CD14-positive monocyte (primary cell): ENCODE data around the gene ZNF543. TPM values are rescaled to one million over a fixed set of nuclear protein-coding genes. Genes with fewer than 3 reads are reported as not detected.

Source experiments
- DNase-seq, 3 donors: peaks; one replicate each; pipeline ENCODE4 v3.0.0-alpha.2; 2011 to 2022
- H2AFZ ChIP-seq: 2 replicates; pipeline ENCODE4 v1.6.0; 2012; ENCODE audit warnings: mild to moderate bottlenecking, low read depth, low read length, inconsistent platforms; ENCODE audit not compliant: insufficient read depth, poor library complexity, severe bottlenecking
- H3K27ac ChIP-seq, 2 donors: 1 replicate in 1 of 2; 2 replicates in 1 of 2; pipeline ENCODE4 v1.5.1; 2012 to 2013; ENCODE audit warnings: low read length in 2 of 2, control low read depth in 1 of 2, inconsistent platforms in 1 of 2, low read depth in 1 of 2, mild to moderate bottlenecking in 1 of 2
- H3K27me3 ChIP-seq, 2 donors: one replicate each; pipeline versions ENCODE4 v1.6.0 to v1.6.1; 2011 to 2013; ENCODE audit warnings: low read length in 2 of 2; ENCODE audit not compliant: control insufficient read depth in 2 of 2, insufficient read depth in 2 of 2
- H3K36me3 ChIP-seq, 2 donors: replicated peaks in 1 of 2; 1 replicate in 1 of 2; 2 replicates in 1 of 2; pipeline versions ENCODE4 v1.5.1 to v1.6.1; 2012 to 2013; ENCODE audit warnings: low read length in 2 of 2, control low read depth in 1 of 2, inconsistent platforms in 1 of 2, mild to moderate bottlenecking in 1 of 2; ENCODE audit not compliant: insufficient read depth in 2 of 2, control insufficient read depth in 1 of 2
- H3K4me1 ChIP-seq, 2 donors: 1 replicate in 1 of 2; 2 replicates in 1 of 2; pipeline versions ENCODE4 v1.5.1 to v1.6.1; 2012 to 2013; ENCODE audit warnings: low read length in 2 of 2, control low read depth in 1 of 2, inconsistent platforms in 1 of 2, mild to moderate bottlenecking in 1 of 2, moderate library complexity in 1 of 2; ENCODE audit not compliant: insufficient read depth in 2 of 2, control insufficient read depth in 1 of 2
- H3K4me2 ChIP-seq: replicated peaks from 2 replicates; pipeline ENCODE3; 2012; ENCODE audit warnings: low read length, moderate library complexity, mild to moderate bottlenecking; ENCODE audit not compliant: poor library complexity, severe bottlenecking; ENCODE audit errors: extremely low read depth
- H3K4me3 ChIP-seq, 3 experiments: fragments of 200-600 bp in 1 of 3; sonication (generic) in 1 of 3; replicated peaks in 1 of 3; 1 replicate in 2 of 3; 2 replicates in 1 of 3; pipeline ENCODE4 v1.5.1; 2011 to 2013; ENCODE audit warnings: low read length in 3 of 3, mild to moderate bottlenecking in 3 of 3, control low read depth in 2 of 3, low read depth in 2 of 3, inconsistent platforms in 1 of 3, moderate library complexity in 1 of 3
- H3K79me2 ChIP-seq: 2 replicates; pipeline ENCODE4 v1.6.0; 2012; ENCODE audit warnings: mild to moderate bottlenecking, control low read depth, inconsistent platforms, low read length, moderate library complexity; ENCODE audit not compliant: insufficient read depth
- H3K9ac ChIP-seq: 2 replicates; pipeline ENCODE4 v1.6.0; 2017; ENCODE audit warnings: low read length, mild to moderate bottlenecking; ENCODE audit not compliant: insufficient read depth, poor library complexity, severe bottlenecking
- H3K9me3 ChIP-seq, 2 donors: replicated peaks in 1 of 2; 1 replicate in 1 of 2; 2 replicates in 1 of 2; pipeline versions ENCODE4 v1.5.1 to v1.6.1; 2012 to 2013; ENCODE audit warnings: low read length in 2 of 2, control low read depth in 1 of 2; ENCODE audit not compliant: control insufficient read depth in 1 of 2, insufficient read depth in 1 of 2
- H4K20me1 ChIP-seq: 2 replicates; pipeline ENCODE4 v1.6.0; 2012; ENCODE audit warnings: mild to moderate bottlenecking, low read length, control low read depth, moderate library complexity; ENCODE audit not compliant: insufficient read depth
- H3K27ac Mint-ChIP-seq, 7 donors: one replicate each; pipeline ENCODE4 v1.8.0; 2020; ENCODE audit warnings: mild to moderate bottlenecking in 7 of 7, mixed read lengths in 7 of 7, moderate library complexity in 6 of 7, inconsistent platforms in 2 of 7
- H3K27me3 Mint-ChIP-seq, 3 donors: one replicate each; pipeline ENCODE4 v1.8.0; 2021 to 2022; ENCODE audit warnings: low read depth in 3 of 3, mild to moderate bottlenecking in 3 of 3, mixed read lengths in 3 of 3, moderate library complexity in 3 of 3, inconsistent platforms in 1 of 3
- H3K36me3 Mint-ChIP-seq, 2 donors: one replicate each; pipeline ENCODE4 v1.8.0; 2020; ENCODE audit warnings: mixed read lengths in 2 of 2, inconsistent platforms in 1 of 2, mild to moderate bottlenecking in 1 of 2
- H3K4me1 Mint-ChIP-seq: one replicate; pipeline ENCODE4 v1.8.0; 2020; ENCODE audit warnings: mild to moderate bottlenecking, mixed read lengths
- H3K4me3 Mint-ChIP-seq, 2 donors: one replicate each; pipeline ENCODE4 v1.8.0; 2020; ENCODE audit warnings: mild to moderate bottlenecking in 2 of 2, mixed read lengths in 2 of 2, moderate library complexity in 1 of 2
- H3K9me3 Mint-ChIP-seq, 7 donors: one replicate each; pipeline ENCODE4 v1.8.0; 2020 to 2022; ENCODE audit warnings: mixed read lengths in 7 of 7, mild to moderate bottlenecking in 6 of 7, moderate library complexity in 6 of 7, inconsistent platforms in 2 of 7
- CTCF ChIP-seq: fragments of 200-600 bp; IDR thresholded peaks from one replicate; pipeline ENCODE4 v1.8.0; 2022; ENCODE audit warnings: antibody characterized with exemption, mild to moderate bottlenecking
- WGBS: methylation state at CpG from one replicate; pipeline ENCODE4 v1.1.5; 2013; ENCODE audit warnings: missing lambda C conversion rate; ENCODE audit not compliant: insufficient coverage; 5-methylcytosine and 5-hydroxymethylcytosine counted together
- intact Hi-C, 2 donors: fragments of 100-400 bp; cut with micrococcal nuclease; formaldehyde crosslinking; loops; one replicate each; pipeline versions ENCODE4 v1.15.0 to v1.15.1; 2023
- polyA plus RNA-seq, 3 donors: library from polyadenylated mRNA; depleted of rRNA in 1 of 3; unstranded in 2 of 3; stranded (reverse) in 1 of 3; fragments of 300-500 nt in 2 of 3; fragments of >200 nt in 1 of 3; fragmentation: Illumina TruSeq in 2 of 3; gene quantifications; 1 replicate in 2 of 3; 2 replicates in 1 of 3; pipeline ENCODE4 v1.2.3, GENCODE V29; 2012 to 2021

The ZNF543 gene
- polyA plus RNA-seq, 3 donors, result 0.85 to 1.1 (median 0.99) TPM

DNA sequence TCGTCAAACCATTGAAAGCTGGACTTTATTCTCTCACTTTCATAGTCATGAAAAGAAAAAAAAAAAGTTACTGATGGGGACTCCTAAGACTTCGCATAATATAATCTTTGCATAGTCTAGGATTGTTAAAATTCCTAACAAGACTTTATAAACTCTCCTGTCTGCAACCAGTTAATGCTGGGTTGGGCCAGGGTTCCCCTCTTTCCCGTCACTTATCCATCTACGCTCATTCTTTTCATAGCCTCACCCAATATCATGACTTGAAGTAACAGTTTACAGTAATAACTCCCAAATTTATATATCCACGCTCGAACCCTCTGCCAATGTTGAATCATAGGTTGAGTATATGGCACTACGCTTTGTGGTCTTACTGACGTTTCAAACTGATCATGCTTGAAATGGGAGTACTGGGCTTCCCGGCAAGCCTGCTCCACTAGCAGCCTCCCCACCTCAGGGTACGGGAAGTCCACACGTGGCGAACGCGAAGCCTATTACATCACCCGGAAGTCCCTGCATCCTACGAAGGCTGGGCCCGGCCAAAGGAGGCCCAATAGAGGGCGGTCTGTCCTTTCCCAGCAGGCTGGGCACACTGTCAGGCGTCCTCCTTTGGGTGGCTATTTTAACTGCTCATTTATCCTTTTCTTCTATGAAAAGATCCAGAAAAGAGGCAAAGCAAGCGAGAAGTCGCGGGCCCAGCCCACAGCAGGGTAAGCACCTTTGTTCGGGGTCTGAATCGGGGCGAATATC lies 40.7 kb upstream of the ZNF543 start:
- Histone ChIP-seq H2AFZ (peak overlapping the region; percentile 86), H4K20me1 (peaks cover 4% of the 10 kb centered on the region), H3K36me3 (peaks cover 7 to 9% of the 10 kb centered on the region in 2 donors), H3K9me3 (no peaks in the 10 kb centered on the region), H3K9ac (peak overlapping the region; percentile 99), H3K4me2 (peak overlapping the region; percentile 87), H3K27me3 (no peaks in the 10 kb centered on the region), H3K27ac (peak overlapping the region; percentile 95), H3K4me3 (peak overlapping the region; percentile 80 to 87 (median 85)), H3K4me1 (peaks cover 18 to 26% of the 10 kb centered on the region in 2 donors), H3K79me2 (peaks cover 44% of the 10 kb centered on the region)
- H3K27ac Mint-ChIP-seq, result no peak overlapping the region
- under 1% methylated on average over 20 of the region's 25 CpGs for WGBS
- intact Hi-C loops, result loop anchor here (1.0 to 10.0 kb wide), 5 partner anchors 37 to 355 kb away; partner anchors contain the start of genes ZNF805 (in 2 of the 2), ZNF211 (in 1 of the 2) and ZNF304 (in 1 of the 2)
- H3K4me3 Mint-ChIP-seq, result no peak overlapping the region
- peak; percentile 85 to 94 (median 88) for DNase-seq
- no peak for TF ChIP-seq CTCF
- peaks cover 18% of the 10 kb centered on the region for H3K4me1 Mint-ChIP-seq
- peaks cover 0 to 2% (median 0%) of the 10 kb centered on the region in 7 donors for H3K9me3 Mint-ChIP-seq
- H3K27me3 Mint-ChIP-seq, result peaks cover 0 to 3% (median 0%) of the 10 kb centered on the region in 3 donors
- peaks cover 15 to 22% of the 10 kb centered on the region in 2 donors for H3K36me3 Mint-ChIP-seq

- H3K36me3 Mint-ChIP-seq, result peaks cover 19 to 27% of the 10 kb centered on the region in 2 donors
- H3K27ac ChIP-seq, result peak within 1 kb of the TSS; percentile 95
- H3K4me1 ChIP-seq, result peaks cover 18 to 26% of the 10 kb centered on the region in 2 donors
- H3K27ac Mint-ChIP-seq, result no peak within 1 kb of the TSS
- H3K9me3 ChIP-seq, result no peaks in the 10 kb centered on the region
- H2AFZ ChIP-seq, result peak within 1 kb of the TSS; percentile 86
- under 1% methylated on average over 69 of the region's 71 CpGs for WGBS
- H3K36me3 ChIP-seq, result peaks cover 15 to 16% of the 10 kb centered on the region in 2 donors
- H3K79me2 ChIP-seq, result peaks cover 50% of the 10 kb centered on the region
- H3K4me3 Mint-ChIP-seq, result no peak within 1 kb of the TSS
- peak; percentile 11 for TF ChIP-seq CTCF
- peak within 1 kb of the TSS; percentile 80 to 87 (median 85) for H3K4me3 ChIP-seq
- H3K27me3 ChIP-seq, result no peaks in the 10 kb centered on the region
- H3K4me1 Mint-ChIP-seq, result peaks cover 18% of the 10 kb centered on the region
- intact Hi-C loops, result loop anchor here in 1 of 2 donors (2.0 to 5.0 kb wide), 2 partner anchors 37 to 70 kb away; partner anchors contain the start of gene ZNF304
- peak within 1 kb of the TSS; percentile 87 for H3K4me2 ChIP-seq
- peaks cover 0 to 3% (median 0%) of the 10 kb centered on the region in 3 donors for H3K27me3 Mint-ChIP-seq
- H3K9me3 Mint-ChIP-seq, result peaks cover 0 to 2% (median 0%) of the 10 kb centered on the region in 7 donors
- DNase-seq, result peak; percentile 95 to 96 (median 96)
- H4K20me1 ChIP-seq, result peaks cover 4% of the 10 kb centered on the region
- peak within 1 kb of the TSS; percentile 99 for H3K9ac ChIP-seq
Observed at GRCh38 chr19:57280165-57280961, 39.9 kb upstream of the ZNF543 start, which contains the start of gene ZNF460. ZNF460 (plus strand) TSS chr19:57280485; CDS start chr19:57280807, 322 bp downstream.
